GM12878 (cell line): Measurements from ENCODE around the gene MTAP. TPM values are rescaled to one million over a fixed set of nuclear protein-coding genes. Genes with fewer than 3 reads are reported as not detected.

Experiments used
- ATF7 ChIP-seq: fragments of 450-650 bp; IDR thresholded peaks from 2 replicates; pipeline ENCODE4 v1.6.1; 2016; ENCODE audit warnings: low read depth, mild to moderate bottlenecking
- HCFC1 ChIP-seq: fragments of 150-350 bp; IDR thresholded peaks from 2 replicates; pipeline ENCODE4 v1.6.1; 2014; ENCODE audit warnings: low read length
- IRF4 ChIP-seq: IDR thresholded peaks from 2 replicates; pipeline ENCODE4 v1.6.1; 2011; ENCODE audit warnings: low read depth, low read length
- MXI1 ChIP-seq: fragments of 150-350 bp; IDR thresholded peaks from 2 replicates; pipeline ENCODE4 v1.6.1; 2011; ENCODE audit warnings: low read depth, mild to moderate bottlenecking, inconsistent platforms, low read length, improper control_type of control experiment
- NFYA ChIP-seq: IDR thresholded peaks from 2 replicates; pipeline ENCODE4 v1.6.1; 2011; ENCODE audit warnings: low read depth, mild to moderate bottlenecking, low read length, improper control_type of control experiment, borderline replicate concordance
- RAD51 ChIP-seq: fragments of 450-650 bp; IDR thresholded peaks from 2 replicates; pipeline ENCODE4 v1.6.1; 2016; ENCODE audit warnings: moderate library complexity, mild to moderate bottlenecking, inconsistent platforms
- RB1 ChIP-seq: fragments of 450-650 bp; formaldehyde crosslinking; IDR thresholded peaks from 2 replicates; pipeline ENCODE4 v1.6.1; 2017; ENCODE audit warnings: mild to moderate bottlenecking, borderline replicate concordance
- RBBP5 ChIP-seq: fragments of 200-600 bp; sonication (generic); conservative IDR thresholded peaks from 2 replicates; pipeline ENCODE4 v1.6.1; 2016
- SMC3 ChIP-seq: IDR thresholded peaks from 2 replicates; pipeline ENCODE4 v1.6.1; 2011; ENCODE audit warnings: low read length, improper control_type of control experiment, borderline replicate concordance
- ZNF24 ChIP-seq: fragments of 450-650 bp; IDR thresholded peaks from 2 replicates; pipeline ENCODE4 v1.6.1; 2017; ENCODE audit warnings: antibody characterized with exemption, mild to moderate bottlenecking
- ZNF384 ChIP-seq: IDR thresholded peaks from 2 replicates; pipeline ENCODE4 v1.6.1; 2012; ENCODE audit warnings: low read depth, mild to moderate bottlenecking, low read length, improper control_type of control experiment, borderline replicate concordance
- polyA plus RNA-seq, 11 experiments: library from polyadenylated mRNA; depleted of rRNA in 4 of 11; unstranded in 6 of 11; stranded (reverse) in 5 of 11; fragments of >200 nt; fragmentation: Nextera tagmentation in 4 of 11; fragmentation: Illumina TruSeq in 1 of 11; extraction: Ambion mirVana in 4 of 11; extraction: Trizol in 1 of 11; gene quantifications; 1 replicate in 1 of 11; 2 replicates in 10 of 11; pipeline versions ENCODE4 v1.2.1 to v1.2.3, GENCODE V29; 2011 to 2016; ENCODE audit warnings: inconsistent platforms in 2 of 11, missing spikeins in 2 of 11, low read depth in 1 of 11
- total RNA-seq, 4 experiments: library from RNA; depleted of rRNA in 3 of 4; stranded (reverse); fragments of >200 nt in 3 of 4; fragmentation: Illumina TruSeq in 1 of 4; extraction: Trizol in 1 of 4; gene quantifications; 2 replicates each; pipeline versions ENCODE4 v1.2.1 to v1.2.3, GENCODE V29; 2013 to 2021
- TF ChIP-seq, protein P1 (sequence below), 3 experiments: IDR thresholded peaks in 2 of 3; conservative IDR thresholded peaks in 1 of 3; 2 replicates each; pipeline ENCODE4 v1.5.1; 2011; ENCODE audit warnings: low read depth in 3 of 3, low read length in 3 of 3, mild to moderate bottlenecking in 3 of 3, control low read depth in 2 of 3, moderate library complexity in 2 of 3, inconsistent platforms in 1 of 3, mixed read lengths in 1 of 3; ENCODE audit not compliant: control insufficient read depth in 2 of 3, insufficient read depth in 1 of 3; ENCODE audit errors: extremely low read depth in 1 of 3
- TF ChIP-seq, protein P2 (sequence below): fragments of 450-650 bp; IDR thresholded peaks from 2 replicates; pipeline ENCODE4 v1.6.1; 2017; ENCODE audit warnings: low read depth, mild to moderate bottlenecking, moderate library complexity

The MTAP gene
- total and polyA plus RNA-seq, 10 of the 15 experiments (the other 5 are each of a cell fraction or from before 2014, with no cell fraction given) = 16.4 to 29.9 (median 22.6) TPM

DNA sequence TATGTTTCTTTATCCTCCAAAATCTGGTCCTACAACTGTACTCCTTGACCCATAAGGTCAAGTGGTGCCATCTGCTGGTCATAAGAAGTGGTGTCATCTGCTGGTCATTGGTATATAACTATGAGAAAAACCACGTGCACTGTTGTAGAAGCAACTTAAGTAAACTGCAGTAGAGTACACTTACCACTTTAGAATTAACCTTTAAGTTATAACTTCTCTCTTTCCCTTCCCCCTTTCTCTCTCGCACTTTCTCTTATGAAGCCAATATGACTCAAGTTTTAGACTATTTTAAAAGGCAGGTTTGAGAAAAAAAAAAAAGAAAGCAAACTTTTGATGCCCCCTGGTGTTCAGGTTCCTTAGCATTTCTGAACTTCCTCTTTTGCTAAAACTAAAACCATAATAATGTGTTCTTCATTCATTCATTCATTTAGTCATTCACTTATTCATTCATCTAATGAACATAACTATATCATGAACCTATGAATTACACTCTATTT is 12.8 kb upstream of the MTAP start (continued):
- TF ChIP-seq, protein P1, sequence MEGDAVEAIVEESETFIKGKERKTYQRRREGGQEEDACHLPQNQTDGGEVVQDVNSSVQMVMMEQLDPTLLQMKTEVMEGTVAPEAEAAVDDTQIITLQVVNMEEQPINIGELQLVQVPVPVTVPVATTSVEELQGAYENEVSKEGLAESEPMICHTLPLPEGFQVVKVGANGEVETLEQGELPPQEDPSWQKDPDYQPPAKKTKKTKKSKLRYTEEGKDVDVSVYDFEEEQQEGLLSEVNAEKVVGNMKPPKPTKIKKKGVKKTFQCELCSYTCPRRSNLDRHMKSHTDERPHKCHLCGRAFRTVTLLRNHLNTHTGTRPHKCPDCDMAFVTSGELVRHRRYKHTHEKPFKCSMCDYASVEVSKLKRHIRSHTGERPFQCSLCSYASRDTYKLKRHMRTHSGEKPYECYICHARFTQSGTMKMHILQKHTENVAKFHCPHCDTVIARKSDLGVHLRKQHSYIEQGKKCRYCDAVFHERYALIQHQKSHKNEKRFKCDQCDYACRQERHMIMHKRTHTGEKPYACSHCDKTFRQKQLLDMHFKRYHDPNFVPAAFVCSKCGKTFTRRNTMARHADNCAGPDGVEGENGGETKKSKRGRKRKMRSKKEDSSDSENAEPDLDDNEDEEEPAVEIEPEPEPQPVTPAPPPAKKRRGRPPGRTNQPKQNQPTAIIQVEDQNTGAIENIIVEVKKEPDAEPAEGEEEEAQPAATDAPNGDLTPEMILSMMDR (IDR thresholded peaks at IDR 0.05 in 2 of 3, conservative IDR thresholded peaks at IDR 0.05 in 1 of 3; ENCODE audit: control insufficient read depth in 2 of 3, extremely low read depth in 1 of 3, insufficient read depth in 1 of 3, low read depth in 3 of 3, low read length in 3 of 3) = peak; percentile 63 to 72 (median 66)
- TF ChIP-seq ZNF384 = peak; percentile 85
- TF ChIP-seq RBBP5 = no peak
- TF ChIP-seq RB1 = peak; percentile 35; the same call in 1 of the 2 replicates
- TF ChIP-seq ZNF24 = peak; percentile 96
- no peak for TF ChIP-seq NFYA
- peak; percentile 88 for TF ChIP-seq RAD51
- TF ChIP-seq IRF4 = no peak
- peak; percentile 54; the same call in 1 of the 2 replicates for TF ChIP-seq SMC3
- TF ChIP-seq HCFC1 = no peak
- TF ChIP-seq MXI1 = peak; percentile 37; the same call in 1 of the 2 replicates
- TF ChIP-seq, protein P2, sequence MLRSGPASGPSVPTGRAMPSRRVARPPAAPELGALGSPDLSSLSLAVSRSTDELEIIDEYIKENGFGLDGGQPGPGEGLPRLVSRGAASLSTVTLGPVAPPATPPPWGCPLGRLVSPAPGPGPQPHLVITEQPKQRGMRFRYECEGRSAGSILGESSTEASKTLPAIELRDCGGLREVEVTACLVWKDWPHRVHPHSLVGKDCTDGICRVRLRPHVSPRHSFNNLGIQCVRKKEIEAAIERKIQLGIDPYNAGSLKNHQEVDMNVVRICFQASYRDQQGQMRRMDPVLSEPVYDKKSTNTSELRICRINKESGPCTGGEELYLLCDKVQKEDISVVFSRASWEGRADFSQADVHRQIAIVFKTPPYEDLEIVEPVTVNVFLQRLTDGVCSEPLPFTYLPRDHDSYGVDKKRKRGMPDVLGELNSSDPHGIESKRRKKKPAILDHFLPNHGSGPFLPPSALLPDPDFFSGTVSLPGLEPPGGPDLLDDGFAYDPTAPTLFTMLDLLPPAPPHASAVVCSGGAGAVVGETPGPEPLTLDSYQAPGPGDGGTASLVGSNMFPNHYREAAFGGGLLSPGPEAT = 0 out of 2 replicates have a peak, but pooled peaks have one; percentile 45
- no peak for TF ChIP-seq ATF7
- TF ChIP-seq, all 136 proteins: peak for 13
